ENCODE results near the gene STMN1. TPM values are rescaled to one million over a fixed set of nuclear protein-coding genes. Genes with fewer than 3 reads are reported as not detected.
"Not testable (repeated sequence)": the region's sequence is repeated elsewhere in the genome, so short reads cannot be mapped to it uniquely, and the experiment has no call there.

STMN1 gene
- total and polyA plus RNA-seq, 7 experiments from 2014 or later: 29.3 to 347 (median 85.2) TPM

- H3K4me3 ChIP-seq (ENCODE audit: low read length); H3K4me3 Mint-ChIP-seq; H3K9me3 ChIP-seq (ENCODE audit: control insufficient read depth in 2 of 3, low read length in 3 of 3); POLR2A ChIA-PET; H3K27ac ChIP-seq (ENCODE audit: low read depth, low read length); H3K9me3 Mint-ChIP-seq; ATAC-seq; H3K36me3 Mint-ChIP-seq; intact Hi-C loops (cut with micrococcal nuclease); H3K27me3 ChIP-seq (ENCODE audit: control insufficient read depth in 2 of 2, insufficient read depth in 2 of 2, low read length in 2 of 2); DNase-seq; H3K36me3 ChIP-seq (ENCODE audit: control insufficient read depth in 2 of 3, insufficient read depth in 3 of 3, low read length in 3 of 3); CTCF ChIA-PET; H3K4me1 ChIP-seq (ENCODE audit: control insufficient read depth in 2 of 2, insufficient read depth in 2 of 2, low read length in 2 of 2): not testable (repeated sequence)
- Mint-ChIP-seq H3K4me1 (peaks cover 0 to 12% (median 0%) of the 10 kb centered on the region in 7 donors), H3K27me3 (peaks cover 0 to 26% (median 0%) of the 10 kb centered on the region in 5 donors), H3K27ac (peak overlapping the region in 1 of 9 donors; percentile 10)
These were observed 26.7 kb upstream of the STMN1 start for GRCh38 chr1:25932811-25933400.

GRCh38 chr1:25932321-25932720, 26.1 kb upstream of the STMN1 start:
- Mint-ChIP-seq H3K27ac (no peak overlapping the region), H3K9me3 (peaks cover 0 to 1% (median 0%) of the 10 kb centered on the region in 11 donors), H3K4me3 (no peak overlapping the region), H3K27me3 (peaks cover 0 to 27% (median 0%) of the 10 kb centered on the region in 5 donors), H3K36me3 (no peaks in the 10 kb centered on the region), H3K4me1 (peaks cover 0 to 12% (median 0%) of the 10 kb centered on the region in 7 donors)
- Histone ChIP-seq H3K27me3 (ENCODE audit: control insufficient read depth in 2 of 2, insufficient read depth in 2 of 2, low read length in 2 of 2) (no peaks in the 10 kb centered on the region), H3K4me3 (ENCODE audit: low read length) (no peak overlapping the region), H3K4me1 (ENCODE audit: control insufficient read depth in 2 of 2, insufficient read depth in 2 of 2, low read length in 2 of 2) (no peaks in the 10 kb centered on the region), H3K9me3 (ENCODE audit: control insufficient read depth in 2 of 3, low read length in 3 of 3) (no peaks in the 10 kb centered on the region), H3K36me3 (ENCODE audit: control insufficient read depth in 2 of 3, insufficient read depth in 3 of 3, low read length in 3 of 3) (no peaks in the 10 kb centered on the region), H3K27ac (ENCODE audit: low read depth, low read length) (no peak overlapping the region)
- CTCF ChIA-PET: no interaction called here
- DNase-seq (no peak), ATAC-seq (no peak)
- intact Hi-C loops (cut with micrococcal nuclease): no loop called here
- POLR2A ChIA-PET: no interaction called here

GRCh38 chr1:25929016-25929415, 22.8 kb upstream of the STMN1 start:
- Mint-ChIP-seq H3K4me3 (no peak overlapping the region), H3K36me3 (no peaks in the 10 kb centered on the region), H3K4me1 (peaks cover 0 to 17% (median 6%) of the 10 kb centered on the region in 7 donors), H3K9me3 (peaks cover 0 to 1% (median 0%) of the 10 kb centered on the region in 11 donors), H3K27me3 (peaks cover 0 to 51% (median 0%) of the 10 kb centered on the region in 5 donors), H3K27ac (peak overlapping the region in 1 of 9 donors; percentile 49)
- Histone ChIP-seq H3K27ac (ENCODE audit: low read depth, low read length) (no peak overlapping the region), H3K27me3 (ENCODE audit: control insufficient read depth in 2 of 2, insufficient read depth in 2 of 2, low read length in 2 of 2) (no peaks in the 10 kb centered on the region), H3K4me1 (ENCODE audit: control insufficient read depth in 2 of 2, insufficient read depth in 2 of 2, low read length in 2 of 2) (no peaks in the 10 kb centered on the region), H3K4me3 (ENCODE audit: low read length) (no peak overlapping the region), H3K9me3 (ENCODE audit: control insufficient read depth in 2 of 3, low read length in 3 of 3) (no peaks in the 10 kb centered on the region), H3K36me3 (ENCODE audit: control insufficient read depth in 2 of 3, insufficient read depth in 3 of 3, low read length in 3 of 3) (no peaks in the 10 kb centered on the region)
- CTCF ChIA-PET: no interaction called here
- ATAC-seq (no peak), DNase-seq (no peak)
- POLR2A ChIA-PET: interaction anchor here (1.4 kb wide), 1 partner anchor 42 kb away, joined by 3 read pairs; no protein-coding TSS in a partner anchor
- intact Hi-C loops (cut with micrococcal nuclease): no loop called here

GRCh38 chr1:25927521-25928265, 21.5 kb upstream of the STMN1 start:
- H3K4me1 ChIP-seq (ENCODE audit: control insufficient read depth in 2 of 2, insufficient read depth in 2 of 2, low read length in 2 of 2): no peaks in the 10 kb centered on the region
- H3K27me3 ChIP-seq (ENCODE audit: control insufficient read depth in 2 of 2, insufficient read depth in 2 of 2, low read length in 2 of 2): no peaks in the 10 kb centered on the region
- CTCF ChIA-PET: no interaction called here
- H3K4me3 ChIP-seq (ENCODE audit: low read length): no peak overlapping the region
- peaks cover 0 to 25% (median 14%) of the 10 kb centered on the region in 7 donors for H3K4me1 Mint-ChIP-seq
- H3K27ac Mint-ChIP-seq: peak overlapping the region in 1 of 9 donors; percentile 32
- no peaks in the 10 kb centered on the region for H3K36me3 Mint-ChIP-seq
- H3K27me3 Mint-ChIP-seq: peaks cover 0 to 58% (median 0%) of the 10 kb centered on the region in 5 donors
- ATAC-seq (no peak), DNase-seq (no peak)
- H3K36me3 ChIP-seq (ENCODE audit: control insufficient read depth in 2 of 3, insufficient read depth in 3 of 3, low read length in 3 of 3): no peaks in the 10 kb centered on the region
- POLR2A ChIA-PET: interaction anchor here (0.7 kb wide), 1 partner anchor 10 kb away, joined by 3 read pairs; no protein-coding TSS in a partner anchor
- peaks cover 0 to 1% (median 0%) of the 10 kb centered on the region in 11 donors for H3K9me3 Mint-ChIP-seq
- no peak overlapping the region for H3K4me3 Mint-ChIP-seq
- no peak overlapping the region for H3K27ac ChIP-seq (ENCODE audit: low read depth, low read length)
- intact Hi-C loops (cut with micrococcal nuclease): no loop called here
- H3K9me3 ChIP-seq (ENCODE audit: control insufficient read depth in 2 of 3, low read length in 3 of 3): no peaks in the 10 kb centered on the region

GRCh38 chr1:25926731-25927496, 20.7 kb upstream of the STMN1 start:
- peaks cover 6 to 32% (median 21%) of the 10 kb centered on the region in 7 donors for H3K4me1 Mint-ChIP-seq
- H3K36me3 Mint-ChIP-seq: no peaks in the 10 kb centered on the region
- peak overlapping the region in 4 of 9 donors; percentile 36 to 69 (median 55) for H3K27ac Mint-ChIP-seq
- intact Hi-C loops (cut with micrococcal nuclease): no loop called here
- Histone ChIP-seq H3K9me3 (ENCODE audit: control insufficient read depth in 2 of 3, low read length in 3 of 3) (no peaks in the 10 kb centered on the region), H3K27me3 (ENCODE audit: control insufficient read depth in 2 of 2, insufficient read depth in 2 of 2, low read length in 2 of 2) (no peaks in the 10 kb centered on the region), H3K36me3 (ENCODE audit: control insufficient read depth in 2 of 3, insufficient read depth in 3 of 3, low read length in 3 of 3) (no peaks in the 10 kb centered on the region), H3K4me3 (ENCODE audit: low read length) (no peak overlapping the region), H3K4me1 (ENCODE audit: control insufficient read depth in 2 of 2, insufficient read depth in 2 of 2, low read length in 2 of 2) (peaks cover 5 to 6% of the 10 kb centered on the region in 2 donors), H3K27ac (ENCODE audit: low read depth, low read length) (no peak overlapping the region)
- H3K9me3 Mint-ChIP-seq: peaks cover 0 to 1% (median 0%) of the 10 kb centered on the region in 11 donors
- ChIA-PET CTCF (interaction anchor here (0.6 kb wide), 1 partner anchor 889 kb away, joined by 3 read pairs; no protein-coding TSS in a partner anchor), POLR2A (interaction anchor here (1.0 kb wide), 1 partner anchor 64 kb away, joined by 3 read pairs; no protein-coding TSS in a partner anchor)
- no peak overlapping the region for H3K4me3 Mint-ChIP-seq
- ATAC-seq (no peak), DNase-seq (no peak)
- peaks cover 0 to 65% (median 0%) of the 10 kb centered on the region in 5 donors for H3K27me3 Mint-ChIP-seq

GRCh38 chr1:25924454-25924853, 18.2 kb upstream of the STMN1 start:
- POLR2A ChIA-PET: interaction anchor here (1.2 to 5.7 kb wide), 2 partner anchors 19 to 20 kb away, joined by 3 to 51 read pairs; partner anchors contain the start of gene STMN1
- H3K36me3 ChIP-seq (ENCODE audit: control insufficient read depth in 2 of 3, insufficient read depth in 3 of 3, low read length in 3 of 3): no peaks in the 10 kb centered on the region
- Mint-ChIP-seq H3K27ac (peak overlapping the region in 3 of 9 donors; percentile 65 to 80 (median 78)), H3K4me1 (peaks cover 16 to 43% (median 31%) of the 10 kb centered on the region in 7 donors), H3K9me3 (no peaks in the 10 kb centered on the region), H3K27me3 (peaks cover 0 to 62% (median 0%) of the 10 kb centered on the region in 5 donors), H3K36me3 (peaks cover 0 to 2% (median 0%) of the 10 kb centered on the region in 5 donors), H3K4me3 (no peak overlapping the region)
- DNase-seq (no peak), ATAC-seq (no peak)
- H3K27ac ChIP-seq (ENCODE audit: low read depth, low read length): no peak overlapping the region
- no peak overlapping the region for H3K4me3 ChIP-seq (ENCODE audit: low read length)
- intact Hi-C loops (cut with micrococcal nuclease): no loop called here
- no peaks in the 10 kb centered on the region for H3K27me3 ChIP-seq (ENCODE audit: control insufficient read depth in 2 of 2, insufficient read depth in 2 of 2, low read length in 2 of 2)
- no peaks in the 10 kb centered on the region for H3K9me3 ChIP-seq (ENCODE audit: control insufficient read depth in 2 of 3, low read length in 3 of 3)
- CTCF ChIA-PET: interaction anchor here (1.0 kb wide), 1 partner anchor 73 kb away, joined by 3 read pairs; the partner anchor contains the start of gene PAFAH2
- peaks cover 7 to 8% of the 10 kb centered on the region in 2 donors for H3K4me1 ChIP-seq (ENCODE audit: control insufficient read depth in 2 of 2, insufficient read depth in 2 of 2, low read length in 2 of 2)

Measured in naive thymus-derived CD4-positive, alpha-beta T cell (primary cell).